GM21717 (cell line): Measurements from ENCODE around the gene VEGFB.

ENCODE experiments used
- ATAC-seq: cut with Tn5 transposase; IDR thresholded peaks from one replicate; pipeline ENCODE4 v1.9.1; 2021; ENCODE audit warnings: mild to moderate bottlenecking, moderate library complexity; ENCODE audit not compliant: unreplicated experiment

Gene VEGFB

DNA sequence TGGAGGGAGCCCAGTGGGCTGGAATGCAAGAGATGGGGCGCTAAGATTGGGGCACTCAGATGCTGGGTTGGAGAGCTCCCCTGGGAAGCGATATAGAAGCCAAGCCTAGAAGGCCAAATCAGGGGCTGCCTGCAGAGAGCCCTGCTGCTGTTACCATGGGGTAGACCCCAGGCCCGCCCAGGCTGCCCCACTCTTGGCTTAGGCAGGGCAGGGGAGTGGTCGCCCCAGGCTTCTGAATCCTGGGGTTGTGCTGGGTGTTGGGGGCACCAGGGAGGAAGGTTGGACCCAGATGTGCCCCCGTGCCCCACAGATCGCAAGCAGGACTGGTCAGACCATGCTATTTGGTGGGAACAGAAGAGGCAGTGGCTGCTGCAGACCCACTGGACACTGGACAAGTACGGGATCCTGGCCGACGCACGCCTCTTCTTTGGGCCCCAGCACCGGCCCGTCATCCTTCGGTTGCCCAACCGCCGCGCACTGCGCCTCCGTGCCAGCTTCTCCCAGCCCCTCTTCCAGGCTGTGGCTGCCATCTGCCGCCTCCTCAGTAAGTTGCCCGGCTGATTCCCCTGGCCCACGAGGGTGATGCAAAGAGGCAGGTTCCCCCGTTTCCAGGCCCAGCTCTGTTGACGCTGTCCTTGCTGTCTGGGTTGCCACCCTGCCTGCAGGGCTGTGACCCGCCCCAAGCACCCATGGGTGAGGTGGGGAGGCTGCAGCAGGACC lies 23.9 kb upstream of the VEGFB start:
- no peak for ATAC-seq

DNA sequence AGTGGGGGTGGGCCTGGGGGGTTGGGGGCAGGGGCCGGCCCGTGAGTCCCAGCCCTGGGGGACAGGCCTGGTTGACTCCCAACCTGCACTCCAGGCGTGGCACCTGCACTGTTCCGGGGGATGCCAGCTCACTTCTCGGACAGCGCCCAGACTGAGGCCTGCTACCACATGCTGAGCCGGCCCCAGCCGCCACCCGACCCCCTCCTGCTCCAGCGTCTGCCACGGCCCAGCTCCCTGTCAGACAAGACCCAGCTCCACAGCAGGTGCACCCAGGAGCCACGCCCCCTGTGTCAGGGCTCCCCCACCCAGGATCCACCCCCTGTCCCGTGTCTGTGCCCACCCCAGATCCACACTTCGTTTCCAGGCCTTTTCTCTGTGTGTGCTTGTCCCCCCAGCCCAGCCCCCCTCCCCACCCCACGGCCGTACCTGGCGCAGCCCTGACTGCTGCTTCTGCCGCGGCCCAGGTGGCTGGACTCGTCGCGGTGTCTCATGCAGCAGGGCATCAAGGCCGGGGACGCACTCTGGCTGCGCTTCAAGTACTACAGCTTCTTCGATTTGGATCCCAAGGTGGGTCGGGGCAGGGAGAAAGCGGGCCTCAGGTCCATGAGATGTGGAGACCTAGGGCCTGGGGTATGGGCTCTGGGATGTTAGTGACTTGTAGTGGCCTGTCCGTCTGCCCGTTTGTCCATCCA lies 23.1 kb upstream of the VEGFB start:
- no peak for ATAC-seq

DNA sequence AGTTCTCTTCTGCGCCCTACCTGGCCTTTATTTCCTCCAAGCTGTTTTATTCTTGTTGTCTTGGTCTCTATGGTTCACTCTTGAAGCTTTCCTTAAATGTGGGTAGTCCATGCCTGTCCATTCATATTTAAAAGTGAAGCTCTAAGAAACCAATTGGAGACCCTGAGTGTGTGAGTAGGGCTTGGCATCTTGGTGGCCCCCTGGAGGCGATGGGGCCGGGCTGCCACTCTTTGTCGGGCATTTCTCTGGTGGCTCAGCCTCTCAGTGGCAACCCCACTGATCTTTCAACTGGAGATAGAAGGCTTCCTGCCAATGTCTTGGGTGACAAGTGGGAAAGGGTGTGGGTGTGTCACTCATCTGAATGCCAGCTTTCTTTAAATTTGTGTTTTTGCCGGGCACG lies 17.5 kb upstream of the VEGFB start:
- ATAC-seq: no peak

DNA sequence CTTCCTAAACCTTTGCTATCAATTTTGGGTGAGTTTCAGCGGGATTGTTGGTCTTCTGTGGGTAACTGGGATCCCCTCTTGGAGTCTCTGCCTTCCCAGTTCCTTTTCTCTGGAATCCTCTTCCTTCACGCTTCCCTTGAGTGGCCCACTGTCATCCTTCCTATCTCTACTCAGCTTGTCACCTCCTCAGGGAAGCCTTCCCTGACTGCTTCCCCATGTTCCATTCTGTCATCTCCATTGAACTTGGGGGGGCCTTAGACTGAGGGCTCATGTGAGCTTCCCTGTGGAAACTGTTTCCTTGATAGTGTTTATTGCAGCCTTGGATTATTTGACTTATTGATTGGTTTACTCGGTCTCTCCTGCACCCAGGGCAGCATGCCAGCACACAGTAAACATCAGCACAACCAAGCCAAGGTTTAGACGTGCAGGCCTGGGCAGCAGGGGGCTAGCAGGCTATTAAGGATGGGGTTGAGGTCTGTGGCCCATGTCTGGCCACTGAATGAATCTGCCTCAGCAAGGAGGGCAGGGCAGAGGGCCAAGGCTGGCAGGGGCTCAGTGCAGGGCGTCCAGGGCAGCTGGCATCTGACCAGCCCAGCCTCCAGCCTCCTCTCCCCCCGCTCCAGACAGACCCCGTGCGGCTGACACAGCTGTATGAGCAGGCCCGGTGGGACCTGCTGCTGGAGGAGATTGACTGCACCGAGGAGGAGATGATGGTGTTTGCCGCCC lies 15.6 kb upstream of the VEGFB start:
- ATAC-seq: no peak

DNA sequence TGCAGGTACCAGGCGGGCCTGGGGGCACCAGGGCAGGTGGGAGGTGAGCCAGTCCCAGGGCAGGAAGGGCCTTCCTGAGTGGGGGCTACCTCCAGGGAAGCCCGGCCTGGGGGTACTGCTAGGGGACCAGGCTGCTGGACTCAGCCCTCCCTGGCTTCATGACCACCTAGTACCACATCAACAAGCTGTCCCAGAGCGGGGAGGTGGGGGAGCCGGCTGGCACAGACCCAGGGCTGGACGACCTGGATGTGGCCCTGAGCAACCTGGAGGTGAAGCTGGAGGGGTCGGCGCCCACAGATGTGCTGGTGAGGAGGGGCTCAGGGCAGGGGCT lies 15.1 kb upstream of the VEGFB start:
- ATAC-seq: no peak

DNA sequence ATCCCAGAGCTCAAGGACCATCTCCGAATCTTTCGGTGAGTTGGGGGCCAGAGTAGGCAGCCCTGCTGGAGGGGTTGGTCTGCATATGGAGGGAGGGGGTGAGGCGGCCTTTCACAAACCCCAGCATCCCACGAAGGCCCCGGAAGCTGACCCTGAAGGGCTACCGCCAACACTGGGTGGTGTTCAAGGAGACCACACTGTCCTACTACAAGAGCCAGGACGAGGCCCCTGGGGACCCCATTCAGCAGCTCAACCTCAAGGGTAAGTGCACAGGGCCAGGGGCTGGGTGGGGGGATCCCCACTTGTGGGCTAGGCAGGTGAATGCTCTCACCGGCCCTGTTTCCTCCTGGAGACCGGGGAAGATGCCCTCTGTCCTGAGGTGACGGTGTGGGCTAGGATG lies 14.6 kb upstream of the VEGFB start:
- ATAC-seq: no peak

DNA sequence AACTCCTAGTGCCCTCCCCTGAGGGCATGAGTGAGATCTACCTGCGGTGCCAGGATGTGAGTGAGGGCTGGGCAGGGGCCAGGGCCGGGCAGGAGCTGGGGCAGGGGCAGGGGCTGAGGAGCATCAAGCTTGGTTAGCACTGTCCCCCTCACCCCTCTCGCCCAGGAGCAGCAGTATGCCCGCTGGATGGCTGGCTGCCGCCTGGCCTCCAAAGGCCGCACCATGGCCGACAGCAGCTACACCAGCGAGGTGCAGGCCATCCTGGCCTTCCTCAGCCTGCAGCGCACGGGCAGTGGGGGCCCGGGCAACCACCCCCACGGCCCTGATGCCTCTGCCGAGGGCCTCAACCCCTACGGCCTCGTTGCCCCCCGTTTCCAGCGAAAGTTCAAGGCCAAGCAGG lies 14.1 kb upstream of the VEGFB start:
- no peak for ATAC-seq

DNA sequence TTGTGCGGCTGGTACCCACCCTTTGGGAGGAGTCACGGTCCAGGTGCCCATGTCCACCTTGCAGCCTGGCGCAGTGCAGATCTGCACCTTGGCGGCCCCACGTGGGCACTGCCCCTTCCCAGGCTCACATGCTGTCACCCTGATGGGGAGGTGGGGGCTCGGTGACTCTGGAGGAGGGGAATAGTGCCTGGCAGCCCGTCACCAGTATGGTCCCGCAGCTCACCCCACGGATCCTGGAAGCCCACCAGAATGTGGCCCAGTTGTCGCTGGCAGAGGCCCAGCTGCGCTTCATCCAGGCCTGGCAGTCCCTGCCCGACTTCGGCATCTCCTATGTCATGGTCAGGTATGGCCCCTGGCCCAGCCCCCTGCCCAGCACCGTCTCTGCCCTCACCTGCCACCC lies 13.6 kb upstream of the VEGFB start:
- ATAC-seq: no peak

DNA sequence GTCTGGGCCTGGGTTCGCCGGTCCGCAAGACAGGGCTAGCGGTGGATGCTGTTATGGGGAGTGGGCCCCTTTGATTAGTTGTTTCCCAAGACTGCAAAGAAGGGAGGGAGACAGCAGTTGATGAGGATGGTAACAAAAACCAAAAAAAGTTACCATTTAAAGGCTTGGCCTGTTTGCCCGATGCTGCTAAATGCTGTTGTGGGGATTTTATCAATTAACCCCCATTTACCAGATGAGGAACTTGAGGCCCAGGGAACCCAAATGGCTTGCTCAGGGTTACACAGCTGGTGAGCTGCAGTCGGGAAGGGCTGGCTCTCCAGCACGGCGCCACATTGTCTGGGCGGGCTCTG lies 11.8 kb upstream of the VEGFB start:
- no peak for ATAC-seq

DNA sequence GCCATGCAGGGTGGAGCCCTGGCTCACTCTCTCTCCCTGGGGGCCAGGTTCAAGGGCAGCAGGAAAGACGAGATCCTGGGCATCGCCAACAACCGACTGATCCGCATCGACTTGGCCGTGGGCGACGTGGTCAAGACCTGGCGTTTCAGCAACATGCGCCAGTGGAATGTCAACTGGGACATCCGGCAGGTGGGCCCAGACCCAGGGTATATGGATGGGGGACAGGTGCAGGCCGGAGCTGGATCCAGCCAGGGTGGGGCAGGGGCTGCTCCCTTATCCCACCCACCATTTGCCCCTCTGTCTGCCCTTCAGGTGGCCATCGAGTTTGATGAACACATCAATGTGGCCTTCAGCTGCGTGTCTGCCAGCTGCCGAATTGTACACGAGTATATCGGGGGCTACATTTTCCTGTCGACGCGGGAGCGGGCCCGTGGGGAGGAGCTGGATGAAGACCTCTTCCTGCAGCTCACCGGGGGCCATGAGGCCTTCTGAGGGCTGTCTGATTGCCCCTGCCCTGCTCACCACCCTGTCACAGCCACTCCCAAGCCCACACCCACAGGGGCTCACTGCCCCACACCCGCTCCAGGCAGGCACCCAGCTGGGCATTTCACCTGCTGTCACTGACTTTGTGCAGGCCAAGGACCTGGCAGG lies 11.3 kb upstream of the VEGFB start:
- no peak for ATAC-seq

DNA sequence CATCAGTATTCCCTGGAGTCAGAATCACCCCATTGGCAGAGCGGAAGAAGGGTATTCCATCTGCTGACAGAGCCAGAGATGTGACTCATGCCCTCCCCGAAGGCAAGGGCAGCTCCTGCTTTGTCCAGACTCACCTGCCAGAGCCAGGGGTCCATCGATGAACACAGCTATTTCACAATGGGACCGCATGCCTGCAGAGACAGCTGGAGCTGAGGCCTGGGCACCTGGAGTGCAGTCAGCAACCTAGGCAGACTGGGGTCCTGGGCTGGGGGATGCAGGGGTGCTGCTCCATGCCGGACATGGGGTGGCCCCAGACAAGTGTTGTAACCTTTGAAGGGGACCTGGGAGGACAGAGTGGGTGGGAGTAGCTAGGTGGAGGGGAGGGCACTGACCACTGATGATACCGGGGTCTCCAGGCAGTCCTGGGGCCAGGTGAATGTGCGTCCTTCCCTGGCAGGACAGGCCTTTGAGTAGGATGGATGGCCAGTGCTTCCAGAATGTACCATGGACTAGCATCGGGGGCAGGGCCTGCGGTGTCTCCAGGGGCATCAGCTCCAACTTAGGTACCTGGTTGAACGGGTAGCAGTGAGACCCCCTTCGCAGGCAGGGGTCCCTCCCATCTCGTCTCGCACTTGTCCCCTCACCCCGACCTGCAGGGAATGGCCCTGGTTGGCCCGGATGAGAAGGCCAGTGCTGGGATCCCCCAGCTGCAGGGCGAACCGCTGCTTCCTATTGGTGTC lies 10.1 kb upstream of the VEGFB start:
- no peak for ATAC-seq

DNA sequence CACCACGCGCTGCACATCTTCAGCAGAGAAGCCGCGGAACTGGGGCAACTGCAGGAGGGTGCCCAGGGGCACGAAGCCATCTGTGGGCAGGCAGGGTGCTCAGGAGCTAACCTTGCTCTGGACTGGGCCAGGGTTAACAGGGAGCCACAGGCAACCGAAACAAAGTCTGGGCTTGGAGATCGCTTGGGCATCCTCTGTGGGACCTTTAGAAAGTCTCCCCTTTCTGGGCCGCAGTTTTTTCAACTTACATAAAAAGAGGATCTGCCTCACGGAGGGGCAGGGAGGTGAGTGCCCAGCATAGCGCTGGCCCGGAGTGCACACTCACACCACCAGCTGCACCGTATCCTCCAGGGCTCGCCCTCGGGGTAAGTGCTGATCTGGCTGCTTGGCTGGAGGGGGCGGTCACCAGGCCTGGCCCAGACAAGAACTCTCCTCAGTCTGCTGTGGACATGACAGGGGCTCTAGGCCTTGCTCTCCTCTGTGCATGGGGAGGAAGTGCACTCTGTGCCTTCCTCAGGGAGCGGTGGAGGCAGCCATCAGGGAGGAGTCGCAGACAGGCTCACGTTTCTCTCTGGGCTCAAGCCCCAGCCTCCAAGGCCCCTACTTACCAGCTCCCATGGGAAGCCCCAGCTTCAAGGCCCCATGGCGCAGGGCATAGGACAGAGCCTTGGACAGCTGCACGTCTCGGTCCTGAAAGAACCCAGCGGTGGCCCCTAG lies 9.3 kb upstream of the VEGFB start:
- no peak for ATAC-seq

DNA sequence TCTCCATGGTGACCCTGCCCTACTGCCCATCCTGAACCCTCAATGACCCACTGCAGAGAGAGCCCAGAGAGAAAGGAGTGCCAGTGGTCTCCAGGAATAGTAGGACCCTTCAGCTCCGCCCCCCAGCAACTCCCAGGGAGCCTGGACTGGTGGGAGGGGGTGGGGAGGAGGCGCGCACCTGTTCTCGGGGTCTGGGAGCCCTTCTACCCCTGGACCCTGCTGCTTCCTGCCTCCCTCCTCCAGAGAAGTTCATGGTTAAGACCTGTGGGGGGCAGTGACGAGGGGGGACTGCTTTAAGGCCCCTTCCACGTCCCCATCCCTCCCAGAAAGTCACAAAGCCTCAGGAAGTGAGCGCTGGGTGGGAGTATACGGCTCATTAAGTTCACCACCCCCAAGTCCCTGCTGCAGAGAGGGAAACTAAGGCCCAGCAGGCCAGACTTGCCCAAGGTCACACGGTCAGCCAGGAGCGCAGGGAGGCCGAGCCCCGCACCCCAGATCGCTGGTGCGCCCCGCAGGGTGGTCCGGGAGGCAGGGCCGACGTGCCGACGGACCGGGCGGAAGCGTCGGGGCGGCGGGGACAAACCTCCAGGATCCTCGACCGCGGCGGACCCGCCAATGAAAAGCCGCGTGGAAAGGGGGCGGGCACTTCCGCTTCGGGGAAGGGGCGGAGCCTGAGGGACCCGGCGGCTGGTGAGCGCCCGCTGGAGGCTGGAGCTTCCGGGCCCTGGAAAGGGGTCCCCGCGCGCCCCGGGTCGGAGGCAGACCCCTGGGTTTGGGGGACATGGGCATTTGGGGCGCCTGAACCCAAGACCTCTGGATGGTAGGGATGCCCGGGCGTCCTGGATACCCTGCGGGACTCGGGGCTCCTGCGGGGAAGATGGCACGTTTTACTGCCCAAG lies 8.5 kb upstream of the VEGFB start, which contains the start of the genes NUDT22 and TRPT1:
NUDT22 (plus strand) TSS at position 667 of the 899 bp plus-strand sequence. CDS start 379 bp downstream, outside the sequence.
TRPT1 (minus strand) TSS at position 579 of the 899 bp plus-strand sequence; CDS start at position 253, 326 bp downstream.
- ATAC-seq: peak; percentile 40

DNA sequence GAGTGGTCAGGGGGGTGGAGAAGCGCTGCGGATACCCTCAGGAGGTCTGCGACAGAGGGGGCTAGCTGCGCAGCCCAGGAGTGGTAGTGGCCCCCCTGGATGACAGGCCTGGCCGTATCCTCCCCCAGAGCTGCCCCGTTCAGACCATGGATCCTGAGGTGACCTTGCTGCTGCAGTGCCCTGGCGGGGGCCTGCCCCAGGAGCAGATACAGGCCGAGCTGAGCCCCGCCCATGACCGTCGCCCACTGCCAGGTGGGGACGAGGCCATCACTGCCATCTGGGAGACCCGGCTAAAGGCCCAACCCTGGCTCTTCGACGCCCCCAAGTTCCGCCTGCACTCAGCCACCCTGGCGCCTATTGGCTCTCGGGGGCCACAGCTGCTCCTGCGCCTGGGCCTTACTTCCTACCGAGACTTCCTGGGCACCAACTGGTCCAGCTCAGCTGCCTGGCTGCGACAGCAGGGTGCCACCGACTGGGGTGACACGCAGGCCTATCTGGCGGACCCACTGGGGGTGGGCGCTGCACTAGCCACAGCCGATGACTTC lies 7.8 kb upstream of the VEGFB start:
- no peak for ATAC-seq

DNA sequence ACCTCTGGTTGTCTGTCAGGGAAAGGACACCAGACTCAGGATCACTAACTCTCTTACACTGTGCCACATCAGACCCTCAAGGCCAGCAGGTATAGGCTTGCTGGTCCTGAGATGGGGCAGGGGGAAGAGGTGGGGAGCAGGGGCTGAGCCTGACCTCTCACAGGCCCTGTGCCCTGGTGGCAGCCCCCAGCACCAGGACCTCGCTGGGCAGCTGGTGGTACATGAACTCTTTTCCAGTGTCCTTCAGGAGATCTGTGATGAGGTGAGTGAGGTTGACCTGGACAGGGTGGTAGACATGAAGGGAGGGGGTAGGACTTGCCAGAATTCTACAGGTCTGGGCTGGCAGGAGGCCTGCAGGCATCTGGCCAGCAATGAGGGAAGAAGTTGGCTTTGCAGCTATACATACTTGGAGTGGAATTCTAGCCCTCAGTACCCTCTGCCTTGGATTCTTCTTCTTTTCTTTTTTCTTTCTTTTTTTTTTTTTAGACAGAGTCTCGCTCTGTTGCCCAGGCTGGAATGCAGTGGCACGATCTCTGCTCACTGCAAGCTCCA lies 6.9 kb upstream of the VEGFB start:
- no peak for ATAC-seq

DNA sequence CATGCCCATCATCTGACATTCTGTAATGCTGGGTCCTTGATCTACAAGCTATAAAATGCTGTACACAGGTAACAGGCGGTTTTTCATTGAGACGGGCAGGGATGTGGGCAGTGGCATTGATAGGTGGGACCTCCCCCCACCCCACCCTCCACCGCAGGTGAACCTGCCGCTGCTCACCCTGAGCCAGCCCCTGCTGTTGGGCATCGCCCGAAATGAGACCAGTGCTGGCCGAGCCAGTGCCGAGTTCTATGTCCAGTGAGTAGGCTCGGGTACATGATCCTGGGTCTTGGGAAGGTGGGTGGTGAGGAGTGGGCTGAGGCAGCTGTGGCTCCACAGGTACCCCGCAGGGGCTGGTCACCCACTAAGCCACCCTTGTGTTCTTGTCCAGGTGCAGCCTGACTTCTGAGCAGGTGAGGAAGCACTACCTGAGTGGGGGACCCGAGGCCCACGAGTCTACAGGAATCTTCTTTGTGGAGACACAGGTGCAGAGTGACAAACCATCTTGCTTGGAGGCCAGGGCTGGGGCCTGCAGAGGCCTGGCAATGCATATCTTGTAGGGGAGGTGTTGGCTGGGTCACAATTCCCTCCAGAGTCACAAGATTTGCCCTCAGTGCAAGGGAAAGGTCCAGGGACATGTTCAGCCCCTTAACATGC lies 5.2 kb upstream of the VEGFB start:
- no peak for ATAC-seq

DNA sequence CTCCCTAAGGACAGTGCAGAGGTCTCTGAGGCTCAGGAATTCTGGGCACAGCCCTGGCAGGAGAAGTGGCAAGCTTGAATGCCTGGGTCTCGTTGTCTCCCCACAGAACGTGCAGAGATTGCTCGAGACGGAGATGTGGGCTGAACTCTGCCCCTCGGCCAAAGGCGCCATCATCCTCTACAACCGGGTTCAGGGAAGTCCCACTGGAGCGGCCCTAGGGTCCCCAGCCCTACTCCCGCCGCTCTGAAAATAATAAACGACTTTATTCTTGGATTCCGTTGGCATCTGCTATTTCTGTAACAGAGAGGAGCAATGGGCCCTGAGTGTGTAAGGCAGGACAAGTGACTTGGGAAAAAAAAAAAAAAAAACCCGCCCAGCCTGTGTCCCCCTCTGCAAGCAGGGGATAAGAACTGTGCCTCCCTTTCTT lies 4.6 kb upstream of the VEGFB start:
- ATAC-seq: no peak
